ENCODE data around the gene PRKN. TPM values are rescaled to one million over a fixed set of nuclear protein-coding genes. Genes with fewer than 3 reads are reported as not detected.

PRKN gene
- total RNA-seq, 3 donors from 2014 or later, result 0.05 to 0.13 TPM; not detected in 1

GRCh38 chr6:162481938-162482337 lies 245.6 kb downstream of the PRKN start:
- no peak for DNase-seq
- no peak for ATAC-seq
- Mint-ChIP-seq H3K9me3 (peaks cover 4% of the 10 kb centered on the region), H3K4me1 (ENCODE audit: low read depth) (no peaks in the 10 kb centered on the region), H3K27me3 (ENCODE audit: low read depth) (no peaks in the 10 kb centered on the region), H3K4me3 (no peak overlapping the region), H3K36me3 (ENCODE audit: insufficient read depth) (no peaks in the 10 kb centered on the region)

- no peaks in the 10 kb centered on the region for H3K4me1 Mint-ChIP-seq (ENCODE audit: low read depth)
- H3K9me3 Mint-ChIP-seq, result peaks cover 4% of the 10 kb centered on the region
- DNase-seq, result no peak
- H3K4me3 Mint-ChIP-seq, result no peak overlapping the region
- ATAC-seq, result no peak
- no peaks in the 10 kb centered on the region for H3K27me3 Mint-ChIP-seq (ENCODE audit: low read depth)
- no peaks in the 10 kb centered on the region for H3K36me3 Mint-ChIP-seq (ENCODE audit: insufficient read depth)
These were observed 246.2 kb downstream of the PRKN start for GRCh38 chr6:162481320-162481719.

GRCh38 chr6:162478192-162478671 lies 249.3 kb downstream of the PRKN start:
- peaks cover 4% of the 10 kb centered on the region for H3K9me3 Mint-ChIP-seq
- H3K36me3 Mint-ChIP-seq (ENCODE audit: insufficient read depth), result no peaks in the 10 kb centered on the region
- ATAC-seq (no peak), DNase-seq (no peak)
- H3K4me3 Mint-ChIP-seq, result no peak overlapping the region
- H3K27me3 Mint-ChIP-seq (ENCODE audit: low read depth), result no peaks in the 10 kb centered on the region
- H3K4me1 Mint-ChIP-seq (ENCODE audit: low read depth), result no peaks in the 10 kb centered on the region

- DNase-seq (no peak), ATAC-seq (no peak)
- no peaks in the 10 kb centered on the region for H3K36me3 Mint-ChIP-seq (ENCODE audit: insufficient read depth)
- no peaks in the 10 kb centered on the region for H3K9me3 Mint-ChIP-seq
- no peaks in the 10 kb centered on the region for H3K4me1 Mint-ChIP-seq (ENCODE audit: low read depth)
- no peaks in the 10 kb centered on the region for H3K27me3 Mint-ChIP-seq (ENCODE audit: low read depth)
- no peak overlapping the region for H3K4me3 Mint-ChIP-seq
These were observed 252.8 kb downstream of the PRKN start for GRCh38 chr6:162474722-162475121.

GRCh38 chr6:162471842-162472241 lies 255.7 kb downstream of the PRKN start:
- ATAC-seq (no peak), DNase-seq (no peak)
- Mint-ChIP-seq H3K36me3 (ENCODE audit: insufficient read depth) (no peaks in the 10 kb centered on the region), H3K4me1 (ENCODE audit: low read depth) (no peaks in the 10 kb centered on the region), H3K4me3 (no peak overlapping the region), H3K27me3 (ENCODE audit: low read depth) (no peaks in the 10 kb centered on the region), H3K9me3 (no peaks in the 10 kb centered on the region)

- Mint-ChIP-seq H3K4me3 (no peak overlapping the region), H3K4me1 (ENCODE audit: low read depth) (no peaks in the 10 kb centered on the region), H3K27me3 (ENCODE audit: low read depth) (no peaks in the 10 kb centered on the region), H3K9me3 (no peaks in the 10 kb centered on the region), H3K36me3 (ENCODE audit: insufficient read depth) (no peaks in the 10 kb centered on the region)
- ATAC-seq (no peak), DNase-seq (no peak)
These were observed 259.2 kb downstream of the PRKN start for GRCh38 chr6:162468326-162468725.

- no peak overlapping the region for H3K4me3 Mint-ChIP-seq
- no peaks in the 10 kb centered on the region for H3K27me3 Mint-ChIP-seq (ENCODE audit: low read depth)
- H3K9me3 Mint-ChIP-seq, result no peaks in the 10 kb centered on the region
- no peak for DNase-seq
- no peaks in the 10 kb centered on the region for H3K36me3 Mint-ChIP-seq (ENCODE audit: insufficient read depth)
- ATAC-seq, result no peak
- no peaks in the 10 kb centered on the region for H3K4me1 Mint-ChIP-seq (ENCODE audit: low read depth)
These were observed 259.9 kb downstream of the PRKN start for GRCh38 chr6:162467679-162468078.

- ATAC-seq, result no peak
- peaks cover 4% of the 10 kb centered on the region for H3K9me3 Mint-ChIP-seq
These were observed 264.0 kb downstream of the PRKN start for GRCh38 chr6:162463576-162463975.

GRCh38 chr6:162459985-162460384 lies 267.6 kb downstream of the PRKN start:
- Mint-ChIP-seq H3K4me1 (ENCODE audit: low read depth) (no peaks in the 10 kb centered on the region), H3K36me3 (ENCODE audit: insufficient read depth) (no peaks in the 10 kb centered on the region), H3K4me3 (no peak overlapping the region), H3K9me3 (peaks cover 9% of the 10 kb centered on the region), H3K27me3 (ENCODE audit: low read depth) (no peaks in the 10 kb centered on the region)
- no peak for DNase-seq
- ATAC-seq, result no peak

More at GRCh38 chr6:162463576-162463975, 264.0 kb downstream of the PRKN start:
- H3K27me3 Mint-ChIP-seq (ENCODE audit: low read depth), result no peaks in the 10 kb centered on the region
- H3K4me3 Mint-ChIP-seq, result no peak overlapping the region
- no peaks in the 10 kb centered on the region for H3K36me3 Mint-ChIP-seq (ENCODE audit: insufficient read depth)
- DNase-seq, result no peak
- H3K4me1 Mint-ChIP-seq (ENCODE audit: low read depth), result no peaks in the 10 kb centered on the region

- no peaks in the 10 kb centered on the region for H3K4me1 Mint-ChIP-seq (ENCODE audit: low read depth)
- no peak overlapping the region for H3K4me3 Mint-ChIP-seq
- no peak for ATAC-seq
- no peaks in the 10 kb centered on the region for H3K36me3 Mint-ChIP-seq (ENCODE audit: insufficient read depth)
- DNase-seq, result no peak
- H3K9me3 Mint-ChIP-seq, result no peaks in the 10 kb centered on the region
- no peaks in the 10 kb centered on the region for H3K27me3 Mint-ChIP-seq (ENCODE audit: low read depth)
These were observed 277.2 kb downstream of the PRKN start for GRCh38 chr6:162450358-162450757.

- Mint-ChIP-seq H3K27me3 (ENCODE audit: low read depth) (no peaks in the 10 kb centered on the region), H3K4me1 (ENCODE audit: low read depth) (no peaks in the 10 kb centered on the region), H3K4me3 (no peak overlapping the region), H3K36me3 (ENCODE audit: insufficient read depth) (no peaks in the 10 kb centered on the region), H3K9me3 (peaks cover 7% of the 10 kb centered on the region)
- DNase-seq (no peak), ATAC-seq (no peak)
These were observed 279.3 kb downstream of the PRKN start for GRCh38 chr6:162448294-162448693.

- peaks cover 27% of the 10 kb centered on the region for H3K9me3 Mint-ChIP-seq
- no peak overlapping the region for H3K4me3 Mint-ChIP-seq
- ATAC-seq (no peak), DNase-seq (no peak)
- H3K27me3 Mint-ChIP-seq (ENCODE audit: low read depth), result no peaks in the 10 kb centered on the region
- peaks cover 14% of the 10 kb centered on the region for H3K36me3 Mint-ChIP-seq (ENCODE audit: insufficient read depth)
- H3K4me1 Mint-ChIP-seq (ENCODE audit: low read depth), result no peaks in the 10 kb centered on the region
These were observed 284.5 kb downstream of the PRKN start for GRCh38 chr6:162443101-162443500.

- H3K27me3 Mint-ChIP-seq (ENCODE audit: low read depth), result no peaks in the 10 kb centered on the region
These were observed 284.9 kb downstream of the PRKN start for GRCh38 chr6:162442687-162443086.

GRCh38 chr6:162441991-162442390 lies 285.6 kb downstream of the PRKN start:
- ATAC-seq (no peak), DNase-seq (no peak)
- Mint-ChIP-seq H3K4me1 (ENCODE audit: low read depth) (no peaks in the 10 kb centered on the region), H3K27me3 (ENCODE audit: low read depth) (no peaks in the 10 kb centered on the region), H3K4me3 (no peak overlapping the region), H3K36me3 (ENCODE audit: insufficient read depth) (peaks cover 14% of the 10 kb centered on the region), H3K9me3 (peaks cover 27% of the 10 kb centered on the region)

More at GRCh38 chr6:162442687-162443086, 284.9 kb downstream of the PRKN start:
- DNase-seq (no peak), ATAC-seq (no peak)
- no peak overlapping the region for H3K4me3 Mint-ChIP-seq
- H3K4me1 Mint-ChIP-seq (ENCODE audit: low read depth), result no peaks in the 10 kb centered on the region
- H3K36me3 Mint-ChIP-seq (ENCODE audit: insufficient read depth), result peaks cover 14% of the 10 kb centered on the region
- peaks cover 27% of the 10 kb centered on the region for H3K9me3 Mint-ChIP-seq

GRCh38 chr6:162438980-162439379 lies 288.6 kb downstream of the PRKN start:
- Mint-ChIP-seq H3K9me3 (peaks cover 20% of the 10 kb centered on the region), H3K4me3 (no peak overlapping the region), H3K36me3 (ENCODE audit: insufficient read depth) (peaks cover 14% of the 10 kb centered on the region), H3K27me3 (ENCODE audit: low read depth) (no peaks in the 10 kb centered on the region), H3K4me1 (ENCODE audit: low read depth) (no peaks in the 10 kb centered on the region)
- no peak for ATAC-seq
- no peak for DNase-seq

- no peak for DNase-seq
- Mint-ChIP-seq H3K4me3 (no peak overlapping the region), H3K4me1 (ENCODE audit: low read depth) (no peaks in the 10 kb centered on the region), H3K27me3 (ENCODE audit: low read depth) (no peaks in the 10 kb centered on the region), H3K9me3 (peaks cover 22% of the 10 kb centered on the region), H3K36me3 (ENCODE audit: insufficient read depth) (peaks cover 8% of the 10 kb centered on the region)
- no peak for ATAC-seq
These were observed 292.5 kb downstream of the PRKN start for GRCh38 chr6:162435071-162435470.

Data from activated T-cell treated with anti-CD3 and anti-CD28 coated beads, Interleukin-2, amount 50 U/mL, for 4 hours (primary cell).